BJ (cell line): ENCODE measurements around the gene SYT6. TPM values are rescaled to one million over a fixed set of nuclear protein-coding genes. Genes with fewer than 3 reads are reported as not detected.
"Not testable (repeated sequence)": the region's sequence is repeated elsewhere in the genome, so short reads cannot be mapped to it uniquely, and the experiment has no call there.

Experiments used
- CTCF ChIA-PET: fragments of 350-600 bp; formaldehyde crosslinking; extraction: SDS; loops from one replicate; lab custom pipeline; 2021; ENCODE audit warnings: antibody characterized with exemption, inconsistent platforms; lab: Yijun Ruan, JAX
- POLR2A ChIA-PET: fragments of 300-600 bp; sonication (Branson Sonifier 250); formaldehyde crosslinking; extraction: SDS; loops from one replicate; lab custom pipeline; 2021; ENCODE audit warnings: antibody characterized with exemption; lab: Charles Lee
- DNase-seq: peaks from one replicate; pipeline ENCODE4 v3.0.0-alpha.2; 2011; ENCODE audit warnings: low read depth
- H3K27me3 ChIP-seq: 2 replicates; pipeline ENCODE4 v1.6.0; 2011; ENCODE audit warnings: low read length; ENCODE audit not compliant: control insufficient read depth, insufficient read depth
- H3K36me3 ChIP-seq: 2 replicates; pipeline ENCODE4 v1.5.1; 2011; ENCODE audit warnings: low read length; ENCODE audit not compliant: control insufficient read depth, insufficient read depth
- H3K4me3 ChIP-seq: 2 replicates; pipeline ENCODE4 v1.5.1; 2011; ENCODE audit warnings: low read depth, mild to moderate bottlenecking, control low read depth, low read length
- CTCF ChIP-seq: IDR thresholded peaks from 2 replicates; pipeline ENCODE4 v1.5.1; 2011; ENCODE audit warnings: low read depth, mild to moderate bottlenecking, control low read depth, inconsistent platforms, low read length, moderate library complexity; ENCODE audit not compliant: insufficient read depth
- polyA plus RNA-seq: library from polyadenylated mRNA; depleted of rRNA; stranded (reverse); fragments of >200 nt; gene quantifications from 2 replicates; pipeline ENCODE4 v1.2.3, GENCODE V29; 2011

SYT6 gene
- polyA plus RNA-seq, 1 experiment, result not detected

- H3K36me3 ChIP-seq, result no peaks in the 10 kb centered on the region
- no peak overlapping the region for H3K4me3 ChIP-seq
- POLR2A ChIA-PET, result no interaction called here
- TF ChIP-seq CTCF, result no peak
- DNase-seq, result no peak
- CTCF ChIA-PET, result no interaction called here
- H3K27me3 ChIP-seq, result peaks cover 4% of the 10 kb centered on the region
Observed at GRCh38 chr1:114075546-114076242, 78.0 kb downstream of the SYT6 start.

GRCh38 chr1:114075105-114075504, 78.6 kb downstream of the SYT6 start:
- ChIA-PET POLR2A (no interaction called here), CTCF (no interaction called here)
- TF ChIP-seq CTCF, result no peak
- DNase-seq, result no peak
- Histone ChIP-seq H3K36me3 (no peaks in the 10 kb centered on the region), H3K27me3 (peaks cover 4% of the 10 kb centered on the region), H3K4me3 (no peak overlapping the region)

- POLR2A ChIA-PET, result no interaction called here
- TF ChIP-seq CTCF, result no peak
- H3K4me3 ChIP-seq, result no peak overlapping the region
- CTCF ChIA-PET, result interaction anchor here (1.2 kb wide), 1 partner anchor 9 kb away, joined by 3 read pairs; no protein-coding TSS in a partner anchor
- DNase-seq, result no peak
- H3K36me3 ChIP-seq, result no peaks in the 10 kb centered on the region
- H3K27me3 ChIP-seq, result peaks cover 4% of the 10 kb centered on the region; the same call in 1 of the 2 replicates
Observed at GRCh38 chr1:114072246-114072645, 81.4 kb downstream of the SYT6 start.

GRCh38 chr1:114069762-114070161, 83.9 kb downstream of the SYT6 start:
- H3K27me3 ChIP-seq, DNase-seq, H3K4me3 ChIP-seq, H3K36me3 ChIP-seq, POLR2A ChIA-PET: not testable (repeated sequence)
- CTCF ChIA-PET, result interaction anchor here (0.7 to 1.4 kb wide), 2 partner anchors 11 to 1700 kb away, joined by 3 to 4 read pairs; no protein-coding TSS in a partner anchor

- CTCF ChIA-PET, result interaction anchor here (1.4 kb wide), 1 partner anchor 12 kb away, joined by 4 read pairs; no protein-coding TSS in a partner anchor
- DNase-seq, POLR2A ChIA-PET, H3K36me3 ChIP-seq, H3K4me3 ChIP-seq, H3K27me3 ChIP-seq: not testable (repeated sequence)
Observed at GRCh38 chr1:114068684-114069083, 85.0 kb downstream of the SYT6 start.

GRCh38 chr1:114065671-114066070, 88.0 kb downstream of the SYT6 start:
- H3K4me3 ChIP-seq, DNase-seq, H3K27me3 ChIP-seq, H3K36me3 ChIP-seq, CTCF ChIA-PET, POLR2A ChIA-PET: not testable (repeated sequence)
